Tibial artery (tissue), 4 donors: ENCODE results near the gene GPBAR1.
A peak's percentile ranks its signal among the peaks of the same experiment; 100 is the strongest.

Experiments used
- DNase-seq, 2 donors: peaks; one replicate each; pipeline ENCODE4 v3.0.0-alpha.2; 2019
- H3K27ac ChIP-seq, 2 donors: fragments of 200-600 bp; sonication (generic) in 1 of 2; 1 replicate in 1 of 2; 2 replicates in 1 of 2; pipeline ENCODE4 v1.5.1; 2018 to 2019; ENCODE audit warnings: mild to moderate bottlenecking in 1 of 2
- H3K27me3 ChIP-seq, 2 donors: fragments of 200-600 bp; sonication (generic) in 1 of 2; one replicate each; pipeline versions ENCODE4 v1.5.1 to v1.6.0; 2016 to 2019
- H3K36me3 ChIP-seq, 3 donors: fragments of 200-600 bp; sonication (generic) in 2 of 3; one replicate each; pipeline ENCODE4 v1.5.1; 2016 to 2019; ENCODE audit warnings: mild to moderate bottlenecking in 2 of 3
- H3K4me1 ChIP-seq, 4 donors: fragments of 200-600 bp; sonication (generic) in 2 of 4; 1 replicate in 3 of 4; 2 replicates in 1 of 4; pipeline ENCODE4 v1.5.1; 2016 to 2019
- H3K4me3 ChIP-seq, 2 donors: fragments of 200-600 bp; sonication (generic) in 1 of 2; 1 replicate in 1 of 2; 2 replicates in 1 of 2; pipeline ENCODE4 v1.5.1; 2018 to 2019; ENCODE audit warnings: mild to moderate bottlenecking in 2 of 2
- H3K9me3 ChIP-seq, 3 donors: fragments of 200-600 bp; sonication (generic) in 1 of 3; one replicate each; pipeline ENCODE4 v1.5.1; 2016 to 2019
- CTCF ChIP-seq, 2 experiments: fragments of 200-600 bp in 1 of 2; fragments of 450-650 bp in 1 of 2; IDR thresholded peaks; one replicate each; pipeline ENCODE4 v1.5.1; 2017 to 2019; ENCODE audit warnings: antibody characterized with exemption in 2 of 2, mild to moderate bottlenecking in 1 of 2, moderate library complexity in 1 of 2
- intact Hi-C: fragments of 100-400 bp; cut with DNase I; formaldehyde crosslinking; loops from one replicate; pipeline ENCODE4 v1.15.0; 2023; ENCODE audit warnings: low total_unique reads

GPBAR1 gene

GRCh38 chr2:218296200-218296599, 35.4 kb downstream of the GPBAR1 start:
- H3K4me3 ChIP-seq = no peak overlapping the region
- H3K9me3 ChIP-seq = no peaks in the 10 kb centered on the region
- peak overlapping the region; percentile 67 to 99 for H3K27ac ChIP-seq
- no peaks in the 10 kb centered on the region for H3K36me3 ChIP-seq
- no peaks in the 10 kb centered on the region for H3K27me3 ChIP-seq
- intact Hi-C loops = no loop called here
- no peak for TF ChIP-seq CTCF (IDR thresholded peaks at IDR 0.05)
- peaks cover 0 to 66% (median 39%) of the 10 kb centered on the region in 4 donors for H3K4me1 ChIP-seq
- no peak for DNase-seq

- Histone ChIP-seq H3K4me1 (peaks cover 0 to 63% (median 36%) of the 10 kb centered on the region in 4 donors), H3K9me3 (no peaks in the 10 kb centered on the region), H3K36me3 (no peaks in the 10 kb centered on the region), H3K27ac (peak overlapping the region; percentile 67 to 99), H3K4me3 (no peak overlapping the region), H3K27me3 (no peaks in the 10 kb centered on the region)
- intact Hi-C loops = no loop called here
- DNase-seq = no peak
- no peak for TF ChIP-seq CTCF (IDR thresholded peaks at IDR 0.05)
These were observed 36.0 kb downstream of the GPBAR1 start for GRCh38 chr2:218296847-218297246.

GRCh38 chr2:218298314-218298875, 37.6 kb downstream of the GPBAR1 start:
- peaks cover 0 to 54% (median 29%) of the 10 kb centered on the region in 4 donors for H3K4me1 ChIP-seq
- intact Hi-C loops = loop anchor here (2.0 kb wide), 1 partner anchor 58 kb away; the partner anchor contains the start of gene CATIP
- TF ChIP-seq CTCF (IDR thresholded peaks at IDR 0.05) = no peak
- no peak for DNase-seq
- no peaks in the 10 kb centered on the region for H3K27me3 ChIP-seq
- no peak overlapping the region for H3K4me3 ChIP-seq
- H3K36me3 ChIP-seq = no peaks in the 10 kb centered on the region
- peak overlapping the region; percentile 67 to 99 for H3K27ac ChIP-seq
- no peaks in the 10 kb centered on the region for H3K9me3 ChIP-seq

- no peak overlapping the region for H3K27ac ChIP-seq
- TF ChIP-seq CTCF (IDR thresholded peaks at IDR 0.05) = no peak
- H3K36me3 ChIP-seq = no peaks in the 10 kb centered on the region
- no peak overlapping the region for H3K4me3 ChIP-seq
- H3K4me1 ChIP-seq = peaks cover 0 to 38% (median 16%) of the 10 kb centered on the region in 4 donors
- DNase-seq = no peak
- H3K9me3 ChIP-seq = no peaks in the 10 kb centered on the region
- intact Hi-C loops = loop anchor here (5.0 kb wide), 1 partner anchor 167 kb away; no protein-coding TSS in a partner anchor
- H3K27me3 ChIP-seq = no peaks in the 10 kb centered on the region
These were observed 39.3 kb downstream of the GPBAR1 start for GRCh38 chr2:218300141-218300540.

- intact Hi-C loops = loop anchor here (5.0 kb wide), 1 partner anchor 166 kb away; no protein-coding TSS in a partner anchor
- Histone ChIP-seq H3K4me3 (no peak overlapping the region), H3K27ac (no peak overlapping the region), H3K9me3 (no peaks in the 10 kb centered on the region), H3K4me1 (peaks cover 0 to 26% (median 9%) of the 10 kb centered on the region in 4 donors), H3K36me3 (no peaks in the 10 kb centered on the region), H3K27me3 (no peaks in the 10 kb centered on the region)
- DNase-seq = peak; percentile 87 to 88
- TF ChIP-seq CTCF (IDR thresholded peaks at IDR 0.05) = peak; percentile 96 to 97
These were observed 40.5 kb downstream of the GPBAR1 start for GRCh38 chr2:218301176-218301819.
